ENCODE data around the gene PLEK.
"Not testable (repeated sequence)": the region's sequence is repeated elsewhere in the genome, so short reads cannot be mapped to it uniquely, and the experiment has no call there.

The PLEK gene

GRCh38 chr2:68352651-68353391 lies 12.3 kb upstream of the PLEK start:
- DNase-seq (ENCODE audit: low spot score): no peak

GRCh38 chr2:68356599-68357239 lies 8.4 kb upstream of the PLEK start:
- no peak for DNase-seq (ENCODE audit: low spot score)

DNA sequence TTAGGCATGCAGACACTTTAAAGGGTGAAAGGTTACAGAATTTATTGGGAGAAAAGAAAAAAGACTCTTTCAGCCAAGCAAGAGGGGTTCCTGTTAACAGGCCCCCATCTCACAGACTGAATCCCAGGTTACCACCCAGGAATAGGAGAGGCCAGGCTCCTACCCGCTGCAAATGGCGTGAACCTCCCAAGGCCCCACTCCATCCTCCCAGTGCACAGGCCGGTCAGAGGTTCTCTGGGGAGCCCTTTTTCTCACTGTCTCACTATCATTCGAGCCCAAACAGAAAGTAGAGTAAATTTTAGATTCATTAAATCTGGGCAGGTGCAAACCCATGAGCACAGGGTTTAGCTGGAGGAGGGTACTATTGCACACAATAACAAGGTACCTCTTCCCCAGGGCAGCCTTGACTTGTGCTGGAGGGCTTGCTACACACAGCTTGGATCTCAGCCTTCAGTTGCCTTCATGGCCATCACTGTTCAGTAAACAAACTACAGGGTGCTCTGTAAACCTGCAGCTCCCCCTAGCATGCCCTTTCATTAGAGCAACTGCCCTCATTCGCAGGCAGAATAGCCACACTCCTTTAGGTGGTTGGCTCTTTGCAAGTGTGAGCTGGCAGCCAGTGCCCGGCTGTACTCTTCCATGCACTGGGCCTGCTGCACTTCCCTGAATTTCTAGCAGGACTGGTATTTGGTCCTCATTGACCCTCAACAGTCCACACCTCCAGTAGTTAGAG lies 7.3 kb upstream of the PLEK start:
- peak; percentile 62 for DNase-seq (ENCODE audit: low spot score)

GRCh38 chr2:68359889-68360288 lies 5.2 kb upstream of the PLEK start:
- no peak for DNase-seq (ENCODE audit: low spot score)

- peak; percentile 64 for DNase-seq (ENCODE audit: low spot score)
Measured at GRCh38 chr2:68362069-68362468, 3.0 kb upstream of the PLEK start.

DNA sequence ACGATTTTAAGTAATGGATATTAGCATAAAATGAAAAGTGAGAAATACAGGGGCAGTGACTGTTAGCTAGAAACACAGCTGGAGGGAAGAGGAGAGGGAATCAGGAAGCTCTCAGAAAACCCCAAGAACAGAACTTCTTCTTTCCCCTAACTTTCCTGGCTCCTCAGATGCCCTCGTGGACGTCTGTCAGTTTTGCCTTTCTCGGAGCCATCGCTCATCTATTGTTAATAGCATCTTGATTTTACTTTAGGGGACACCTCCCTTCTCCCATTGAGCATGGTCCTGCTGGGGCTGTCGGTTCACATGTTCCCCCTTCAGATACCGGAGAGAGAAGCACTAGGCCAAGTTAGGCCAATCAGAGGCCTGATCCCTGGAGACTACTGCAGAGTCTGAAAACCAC lies 2.3 kb upstream of the PLEK start:
- peak; percentile 46 for DNase-seq (ENCODE audit: low spot score)

GRCh38 chr2:68363721-68364120 lies 1.4 kb upstream of the PLEK start:
- DNase-seq (ENCODE audit: low spot score): no peak

DNA sequence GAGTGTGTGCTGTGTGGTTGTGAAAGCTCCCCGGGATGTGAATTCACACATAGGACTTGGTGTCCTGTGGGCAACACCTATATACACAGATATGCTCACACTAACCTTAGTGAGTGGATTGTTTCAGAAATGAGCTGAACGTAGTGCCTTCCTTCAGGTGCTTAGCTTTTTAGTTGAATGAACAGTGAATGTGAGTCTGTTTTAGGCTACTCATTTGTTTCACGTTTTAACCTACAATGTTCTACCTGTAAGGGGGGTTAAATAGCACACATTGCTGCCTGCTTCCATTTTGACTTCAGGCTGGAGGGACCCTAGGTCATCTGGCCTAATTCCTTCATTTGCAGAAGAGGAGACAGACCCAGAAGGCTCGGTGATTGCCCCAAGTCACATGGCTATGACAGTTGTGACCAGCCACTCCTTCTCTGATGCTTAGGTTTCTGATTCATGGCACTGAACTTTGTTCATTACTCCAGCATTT lies 1.0 kb downstream of the PLEK start:
- peak; percentile 45 for DNase-seq (ENCODE audit: low spot score)

GRCh38 chr2:68367953-68368653 lies 3.0 kb downstream of the PLEK start:
- DNase-seq (ENCODE audit: low spot score): peak; percentile 67

GRCh38 chr2:68368654-68369336 lies 3.7 kb downstream of the PLEK start:
- DNase-seq (ENCODE audit: low spot score): peak; percentile 53

- no peak for DNase-seq (ENCODE audit: low spot score)
Measured at GRCh38 chr2:68369337-68369734, 4.3 kb downstream of the PLEK start.

- no peak for DNase-seq (ENCODE audit: low spot score)
Measured at GRCh38 chr2:68371138-68371537, 6.1 kb downstream of the PLEK start.

DNA sequence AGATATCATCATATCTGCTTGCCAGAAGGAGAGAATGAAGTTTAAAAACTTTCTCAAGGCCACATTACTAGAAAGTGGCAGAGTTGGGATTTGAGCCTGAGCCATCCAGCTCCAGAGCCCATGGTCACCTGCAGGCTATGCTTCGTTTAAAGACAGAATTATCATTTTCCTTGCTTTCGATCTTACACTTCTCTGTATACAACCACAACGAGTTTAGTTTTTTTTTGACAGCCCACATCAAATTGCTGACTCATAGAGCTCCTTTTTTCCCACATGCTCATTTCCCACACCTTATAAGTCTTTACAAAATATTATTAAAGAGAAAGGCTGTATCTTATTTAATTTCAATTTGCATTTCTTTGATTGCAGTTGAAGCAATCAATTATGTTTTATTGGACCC lies 6.5 kb downstream of the PLEK start:
- DNase-seq (ENCODE audit: low spot score): no peak

DNA sequence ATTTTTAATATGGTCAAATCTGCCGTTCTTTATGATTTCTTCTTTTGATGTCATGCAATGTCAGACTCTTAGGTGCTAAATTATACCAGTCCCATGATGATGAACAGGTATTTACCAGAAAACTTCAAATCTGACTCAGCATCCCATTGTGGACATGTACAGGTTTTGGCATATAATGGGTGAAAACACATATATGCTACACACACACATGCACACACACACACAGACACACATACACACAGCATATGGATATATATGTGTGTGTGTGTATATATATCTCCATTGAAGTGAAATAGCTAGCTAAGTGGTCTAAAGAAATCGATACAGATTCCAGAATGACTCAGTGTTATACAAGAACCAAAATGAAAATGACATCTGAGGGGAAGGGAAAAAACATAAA lies 7.4 kb downstream of the PLEK start:
- no peak for DNase-seq (ENCODE audit: low spot score)

- no peak for DNase-seq (ENCODE audit: low spot score)
Measured at GRCh38 chr2:68374184-68374583, 9.1 kb downstream of the PLEK start.

- DNase-seq (ENCODE audit: low spot score): no peak
Measured at GRCh38 chr2:68375582-68375981, 10.5 kb downstream of the PLEK start.

- DNase-seq (ENCODE audit: low spot score): no peak
Measured at GRCh38 chr2:68377137-68377780, 12.2 kb downstream of the PLEK start.

DNA sequence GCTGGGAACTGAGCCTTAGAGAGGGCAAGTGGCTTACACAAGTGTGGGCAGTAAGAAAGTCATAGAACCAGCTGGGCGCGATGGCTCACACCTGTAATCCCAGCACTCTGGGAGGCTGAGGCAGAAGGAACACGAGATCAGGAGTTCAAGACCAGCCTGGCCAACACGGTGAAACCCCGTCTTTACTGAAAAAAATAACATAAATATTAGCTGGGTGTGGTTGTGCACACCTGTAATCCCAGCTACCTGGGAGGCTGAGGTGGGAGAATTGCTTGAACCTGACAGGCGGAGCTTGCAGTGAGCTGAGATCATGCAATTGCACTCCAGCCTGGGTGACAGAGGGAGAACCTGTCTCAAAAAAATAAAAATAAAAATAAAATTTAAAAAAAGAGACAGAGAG lies 13.7 kb downstream of the PLEK start:
- DNase-seq (ENCODE audit: low spot score): not testable (repeated sequence)

GRCh38 chr2:68379184-68379708 lies 14.2 kb downstream of the PLEK start:
- DNase-seq (ENCODE audit: low spot score): no peak

DNA sequence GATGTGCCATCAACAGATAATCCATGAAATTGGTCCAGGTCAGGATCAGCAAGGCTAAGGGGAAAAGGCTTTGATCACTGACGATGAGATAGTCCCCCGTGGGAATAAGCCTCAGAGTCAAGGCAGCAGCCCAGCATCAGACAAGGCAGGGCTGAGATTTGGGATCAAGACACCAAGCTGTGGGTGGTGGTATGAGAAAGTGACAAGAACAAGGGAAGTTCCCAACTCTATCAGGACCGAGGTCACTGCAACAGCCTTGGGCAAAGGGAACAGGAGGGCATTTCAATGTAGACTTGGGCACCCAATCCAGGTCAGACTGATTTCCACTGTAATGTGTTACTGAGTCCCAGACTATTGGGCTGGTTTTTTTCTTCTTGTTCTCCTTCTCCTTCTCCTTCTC lies 18.7 kb downstream of the PLEK start:
- no peak for DNase-seq (ENCODE audit: low spot score)

- DNase-seq (ENCODE audit: low spot score): no peak
Measured at GRCh38 chr2:68384485-68385107, 19.5 kb downstream of the PLEK start.

All from pons (tissue), 1 donor.